ENCODE data around the gene NEURL1.
A peak's percentile ranks its signal among the peaks of the same experiment; 100 is the strongest.

NEURL1 gene

DNA sequence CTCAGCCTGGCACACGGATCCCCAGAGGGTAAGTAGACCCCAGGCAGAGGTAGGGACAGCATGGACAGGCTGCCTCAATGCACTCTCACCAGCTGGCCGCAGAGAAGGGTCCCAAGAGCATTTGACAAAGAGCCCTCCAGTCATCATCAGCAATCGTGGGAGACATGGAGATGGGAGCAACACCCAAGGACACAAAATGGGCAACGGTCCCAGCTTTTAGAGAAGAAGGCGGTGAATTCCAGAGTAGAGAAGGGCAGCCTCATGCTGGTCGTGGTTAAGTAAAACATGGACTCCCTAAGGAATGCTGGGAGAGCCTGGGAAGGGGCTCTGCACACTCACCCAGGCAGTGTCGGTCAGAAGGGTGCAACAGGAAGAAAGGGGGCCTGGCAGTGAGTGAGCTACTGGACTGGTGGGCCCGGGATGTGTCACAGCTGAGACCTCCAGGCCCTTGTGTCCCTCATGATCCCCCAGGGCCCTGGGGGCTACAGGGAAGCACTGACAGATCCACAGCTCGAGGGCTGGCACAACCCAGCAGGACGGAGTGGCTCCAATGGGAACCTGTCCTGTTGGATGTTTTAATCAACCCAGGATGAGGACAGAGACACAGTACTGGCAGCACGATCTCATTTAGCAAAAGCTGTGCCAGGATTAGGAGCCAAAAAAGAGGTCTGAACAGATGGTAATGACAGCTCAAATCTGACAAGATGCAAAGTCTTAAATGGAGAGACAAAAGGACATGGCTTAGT, 147.1 kb downstream of the NEURL1 start:
- TF ChIP-seq, protein P1, sequence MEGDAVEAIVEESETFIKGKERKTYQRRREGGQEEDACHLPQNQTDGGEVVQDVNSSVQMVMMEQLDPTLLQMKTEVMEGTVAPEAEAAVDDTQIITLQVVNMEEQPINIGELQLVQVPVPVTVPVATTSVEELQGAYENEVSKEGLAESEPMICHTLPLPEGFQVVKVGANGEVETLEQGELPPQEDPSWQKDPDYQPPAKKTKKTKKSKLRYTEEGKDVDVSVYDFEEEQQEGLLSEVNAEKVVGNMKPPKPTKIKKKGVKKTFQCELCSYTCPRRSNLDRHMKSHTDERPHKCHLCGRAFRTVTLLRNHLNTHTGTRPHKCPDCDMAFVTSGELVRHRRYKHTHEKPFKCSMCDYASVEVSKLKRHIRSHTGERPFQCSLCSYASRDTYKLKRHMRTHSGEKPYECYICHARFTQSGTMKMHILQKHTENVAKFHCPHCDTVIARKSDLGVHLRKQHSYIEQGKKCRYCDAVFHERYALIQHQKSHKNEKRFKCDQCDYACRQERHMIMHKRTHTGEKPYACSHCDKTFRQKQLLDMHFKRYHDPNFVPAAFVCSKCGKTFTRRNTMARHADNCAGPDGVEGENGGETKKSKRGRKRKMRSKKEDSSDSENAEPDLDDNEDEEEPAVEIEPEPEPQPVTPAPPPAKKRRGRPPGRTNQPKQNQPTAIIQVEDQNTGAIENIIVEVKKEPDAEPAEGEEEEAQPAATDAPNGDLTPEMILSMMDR (IDR thresholded peaks at IDR 0.05): no peak
- peak overlapping the region in 1 of 2 donors; percentile 41 for H3K27ac ChIP-seq
- H3K4me3 ChIP-seq: no peak overlapping the region
- DNase-seq (ENCODE audit: low spot score): no peak

DNA sequence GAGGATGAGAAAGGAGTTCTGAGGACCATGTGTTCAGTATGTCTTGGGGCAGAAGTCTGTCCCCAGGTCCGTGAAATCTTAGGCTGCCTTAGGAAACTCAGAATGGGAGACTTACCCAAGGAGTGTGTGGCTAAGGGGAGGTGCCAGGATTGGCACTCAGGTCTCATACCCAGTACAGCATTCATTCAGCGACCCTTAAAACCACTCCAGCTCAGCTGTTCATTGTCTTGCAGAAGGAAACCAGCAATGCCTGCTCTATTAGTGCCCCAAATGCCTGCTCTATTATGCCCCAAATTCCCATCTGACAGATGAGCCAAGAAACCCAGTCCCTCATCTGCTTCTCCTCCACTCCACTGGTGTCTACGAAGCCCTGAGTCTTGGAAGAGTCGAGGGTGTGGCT, 147.8 kb downstream of the NEURL1 start:
- Histone ChIP-seq H3K4me3 (no peak overlapping the region), H3K27ac (peak overlapping the region in 1 of 2 donors; percentile 41)
- TF ChIP-seq, protein P1 (IDR thresholded peaks at IDR 0.05): no peak
- DNase-seq (ENCODE audit: low spot score): no peak

All from coronary artery (tissue), 2 donors.